T-helper 1 cell (primary cell): ENCODE results near the gene CYP4F22.
"Not testable (repeated sequence)": the region's sequence is repeated elsewhere in the genome, so short reads cannot be mapped to it uniquely, and the experiment has no call there.

ENCODE experiments used
- DNase-seq, 5 donors: peaks; one replicate each; pipeline ENCODE4 v3.0.0-alpha.2; 2012 to 2020

The CYP4F22 gene

DNA sequence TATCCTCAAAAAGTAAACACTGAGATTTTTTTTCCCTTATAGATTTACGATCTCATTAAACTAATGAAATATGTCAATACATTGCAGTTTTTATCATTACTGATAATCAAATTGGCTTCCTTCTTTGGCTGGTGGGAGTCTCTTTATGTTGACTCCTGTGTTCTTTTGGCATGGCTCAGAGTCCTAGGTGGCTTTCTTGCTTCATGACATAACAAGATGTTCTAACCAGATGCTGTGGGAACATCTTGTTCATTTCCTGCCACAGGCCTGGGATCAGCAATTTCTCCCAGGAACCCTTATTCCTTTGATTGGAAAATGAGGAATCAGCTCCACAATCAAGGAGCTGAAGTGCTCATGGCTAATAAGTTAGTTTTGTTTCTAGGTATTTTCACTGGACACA lies 13.2 kb upstream of the CYP4F22 start:
- DNase-seq: no peak

GRCh38 chr19:15498156-15498858 lies 10.0 kb upstream of the CYP4F22 start:
- no peak for DNase-seq

DNA sequence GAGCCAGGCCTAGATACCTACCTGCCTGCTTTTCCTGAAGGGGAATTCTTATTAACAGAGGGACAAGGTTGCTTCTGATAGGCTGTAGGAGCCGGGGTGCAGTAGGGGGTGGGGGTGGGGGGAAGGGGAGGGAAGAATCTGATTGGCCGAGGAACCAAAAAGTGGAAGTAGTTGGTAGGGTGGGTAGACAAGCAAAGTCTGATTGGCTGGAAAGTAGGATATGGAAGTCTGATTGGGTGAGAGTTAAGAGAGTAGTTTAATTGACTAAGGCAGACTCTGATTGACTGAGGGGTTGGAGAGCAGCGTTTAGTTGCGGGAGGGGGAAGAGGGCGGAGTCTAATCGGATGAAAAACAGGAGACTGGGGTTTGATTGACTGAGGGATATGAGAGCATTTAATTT lies 9.4 kb upstream of the CYP4F22 start:
- no peak for DNase-seq

- DNase-seq: no peak
Observed at GRCh38 chr19:15501596-15501995, 6.7 kb upstream of the CYP4F22 start.

- DNase-seq: no peak
Observed at GRCh38 chr19:15502264-15502663, 6.1 kb upstream of the CYP4F22 start.

DNA sequence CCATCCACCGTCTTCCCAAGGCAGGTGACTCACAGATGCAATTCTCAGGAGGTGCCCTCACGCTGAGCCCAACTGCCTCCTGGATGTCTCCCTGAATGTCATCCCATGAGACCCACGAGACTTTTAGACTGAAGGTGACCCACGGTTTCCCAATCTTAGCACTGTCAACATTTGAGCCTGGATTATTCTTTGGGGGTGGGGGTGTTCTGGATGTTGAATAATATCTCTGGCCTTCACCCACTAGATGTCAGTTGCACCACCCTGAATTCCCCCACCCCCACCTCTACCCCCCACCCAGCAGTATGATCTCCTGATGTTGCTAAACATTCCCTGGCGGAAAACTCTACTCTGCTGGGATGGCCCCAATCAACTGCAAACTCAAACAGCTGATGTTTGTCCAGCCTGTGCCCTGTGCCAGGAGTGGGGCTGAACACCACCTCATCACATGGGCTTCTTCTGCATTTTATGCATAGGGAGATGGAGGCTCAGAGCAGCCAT lies 2.2 kb upstream of the CYP4F22 start:
- DNase-seq: no peak

DNA sequence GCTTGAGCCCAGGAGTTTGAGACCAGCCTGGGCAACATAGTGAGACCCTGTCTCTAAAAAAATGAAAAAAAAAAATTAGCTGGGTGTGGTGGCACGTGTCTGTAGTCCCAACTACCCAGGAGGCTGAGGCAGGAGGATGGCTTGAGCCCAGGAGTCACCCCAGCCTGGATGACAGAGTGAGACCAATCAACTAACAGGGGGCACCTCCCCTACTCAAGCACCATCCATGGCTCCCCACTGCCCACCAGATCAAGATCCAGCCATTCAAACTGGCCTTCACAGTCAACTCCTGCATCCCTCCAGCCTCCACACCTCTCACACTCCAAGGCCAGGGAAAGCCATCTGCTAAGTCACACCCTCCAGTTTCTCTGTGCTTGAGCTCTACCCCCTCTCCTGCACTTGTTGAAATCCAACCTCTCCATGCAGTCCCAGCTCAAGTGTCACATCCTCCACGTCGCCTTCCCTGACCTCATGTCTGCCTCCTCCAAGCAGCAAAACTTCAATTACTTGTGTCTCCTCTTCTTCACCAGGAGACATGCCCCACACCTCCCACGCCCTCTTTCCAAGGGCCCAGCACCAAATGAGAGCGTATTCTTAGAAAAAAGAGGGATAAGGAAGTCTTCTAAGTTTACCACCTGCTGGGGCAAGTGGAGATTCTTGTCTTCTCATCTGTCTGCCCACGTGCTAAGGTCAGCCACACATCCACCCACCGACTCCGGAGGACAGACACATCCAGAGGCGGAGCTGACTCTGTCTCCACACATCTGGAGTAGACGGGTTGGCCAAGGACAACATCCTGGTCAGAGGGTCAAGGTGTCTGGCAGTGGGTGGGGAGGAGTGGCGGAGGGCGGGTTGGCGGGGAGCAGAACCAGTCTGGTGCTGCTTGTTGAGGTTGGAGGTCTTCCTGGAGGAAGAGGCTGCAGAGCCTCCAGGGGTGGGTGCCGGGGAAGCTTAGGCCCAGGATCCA lies 974 bp upstream of the CYP4F22 start:
- no peak for DNase-seq

GRCh38 chr19:15511671-15512424 lies 3.5 kb downstream of the CYP4F22 start:
- DNase-seq: no peak

GRCh38 chr19:15515227-15515625 lies 6.9 kb downstream of the CYP4F22 start:
- DNase-seq: not testable (repeated sequence)

DNA sequence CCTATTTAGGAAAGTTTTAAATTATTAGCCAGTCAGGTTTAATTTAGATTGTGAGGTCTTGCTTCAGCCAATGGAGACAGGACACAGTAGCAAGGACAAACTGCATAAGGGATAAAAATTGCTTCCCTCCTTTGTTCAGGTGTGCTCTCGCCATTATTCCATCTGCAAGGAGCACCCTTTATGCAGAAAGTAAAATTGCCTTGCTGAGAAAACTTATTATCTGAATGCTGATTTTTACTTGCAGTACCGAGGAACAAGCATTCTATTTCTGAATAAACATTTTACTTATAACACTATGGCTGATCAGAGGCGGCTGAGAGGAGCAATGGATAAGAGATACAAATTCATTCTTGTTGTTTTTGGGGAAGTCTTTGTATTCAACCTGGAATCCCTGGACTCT lies 8.0 kb downstream of the CYP4F22 start:
- no peak for DNase-seq

DNA sequence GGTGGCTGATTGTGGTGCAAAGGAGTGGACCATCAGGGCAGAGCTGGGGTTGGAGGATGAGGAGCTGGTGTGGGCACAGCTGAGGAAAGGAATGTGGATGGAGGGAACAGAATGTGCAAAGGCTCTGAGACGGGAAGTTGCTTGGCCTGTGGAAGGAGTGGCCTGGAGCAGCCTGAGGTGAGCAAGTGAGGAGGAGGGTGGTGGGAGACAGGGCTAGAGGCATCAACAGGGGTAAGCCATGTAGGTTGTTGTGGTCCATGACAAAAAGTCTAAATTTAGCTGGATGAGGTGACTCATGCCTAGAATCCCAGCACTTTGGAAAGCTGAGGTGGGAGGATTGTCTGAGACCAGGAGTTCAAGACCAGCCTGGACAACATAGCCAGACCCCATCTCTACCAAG lies 9.5 kb downstream of the CYP4F22 start:
- no peak for DNase-seq

DNA sequence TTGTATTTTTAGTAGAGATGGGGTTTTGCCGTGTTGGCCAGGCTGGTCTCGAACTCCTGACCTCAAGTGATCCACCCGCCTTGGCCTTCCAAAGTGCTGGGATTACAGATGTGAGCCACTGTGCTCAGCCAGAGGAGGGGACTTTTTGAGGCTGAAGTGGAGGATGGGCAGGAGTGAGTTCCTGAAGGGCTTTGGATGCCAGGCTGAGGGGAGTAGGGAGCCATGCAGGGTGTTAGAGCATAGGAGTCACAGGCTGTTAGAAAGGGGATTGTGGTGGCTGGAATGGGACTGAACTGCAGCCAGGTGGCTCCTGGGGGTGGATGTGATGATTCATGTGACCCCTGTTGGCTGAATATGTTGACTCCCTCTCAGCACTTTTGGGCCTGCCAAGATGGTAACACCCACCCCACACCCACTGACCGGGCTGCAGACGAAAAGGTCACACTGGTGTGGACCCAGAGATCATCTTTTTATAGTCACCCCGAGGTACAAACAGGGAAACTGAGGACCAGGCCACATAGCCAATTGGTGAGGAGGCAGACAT lies 11.2 kb downstream of the CYP4F22 start:
- DNase-seq: no peak

- no peak for DNase-seq
Observed at GRCh38 chr19:15524781-15525180, 16.5 kb downstream of the CYP4F22 start.

GRCh38 chr19:15525291-15525690 lies 17.0 kb downstream of the CYP4F22 start:
- DNase-seq: no peak

GRCh38 chr19:15526408-15526807 lies 18.1 kb downstream of the CYP4F22 start:
- no peak for DNase-seq

DNA sequence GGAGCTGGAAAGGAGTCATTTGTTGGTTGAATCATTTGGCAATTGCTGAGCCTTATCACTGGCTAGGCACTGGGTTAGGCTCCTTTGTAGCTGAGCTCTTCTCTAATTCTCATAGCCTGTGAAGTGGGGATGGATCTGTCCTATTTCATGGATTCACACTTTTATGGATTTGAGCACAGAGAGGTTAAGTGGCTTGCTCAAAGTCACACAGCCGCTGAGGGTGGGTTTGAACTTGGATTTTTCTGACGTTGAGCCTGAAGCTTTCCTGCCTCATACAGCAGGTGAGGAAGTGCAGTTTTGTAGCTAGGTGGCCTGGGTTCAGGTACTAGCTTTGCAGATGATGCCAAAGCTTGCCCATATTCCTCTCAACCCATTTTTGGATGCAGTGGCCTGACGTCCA lies 19.4 kb downstream of the CYP4F22 start:
- DNase-seq: no peak

DNA sequence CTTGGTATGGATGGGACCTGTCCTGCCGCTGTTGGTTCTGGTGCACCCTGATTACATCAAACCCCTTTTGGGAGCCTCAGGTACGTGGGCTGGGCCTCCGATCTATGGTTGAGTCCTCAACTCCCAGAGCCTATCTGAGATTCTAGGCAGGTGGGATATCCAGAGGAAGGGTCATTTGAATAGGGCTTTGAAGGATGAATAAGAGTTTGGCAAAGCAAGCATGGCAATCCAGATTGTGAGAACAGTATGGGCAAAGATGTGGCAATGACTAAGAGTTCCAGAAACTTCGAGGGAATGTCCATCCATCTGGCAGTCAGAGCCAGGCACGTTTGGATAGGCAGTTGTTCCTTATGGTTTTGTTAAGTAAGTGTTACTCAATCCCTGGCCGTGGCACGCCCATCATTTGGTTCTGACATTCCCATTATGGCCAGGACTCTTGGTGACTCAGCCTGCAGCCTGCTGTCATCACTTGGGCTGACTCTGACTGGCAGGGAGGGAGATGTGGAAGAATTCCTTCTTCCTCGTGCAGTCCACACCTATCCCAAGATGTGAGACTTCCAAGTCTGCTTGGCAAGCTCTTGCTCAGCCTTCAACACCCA lies 21.5 kb downstream of the CYP4F22 start:
- DNase-seq: no peak

DNA sequence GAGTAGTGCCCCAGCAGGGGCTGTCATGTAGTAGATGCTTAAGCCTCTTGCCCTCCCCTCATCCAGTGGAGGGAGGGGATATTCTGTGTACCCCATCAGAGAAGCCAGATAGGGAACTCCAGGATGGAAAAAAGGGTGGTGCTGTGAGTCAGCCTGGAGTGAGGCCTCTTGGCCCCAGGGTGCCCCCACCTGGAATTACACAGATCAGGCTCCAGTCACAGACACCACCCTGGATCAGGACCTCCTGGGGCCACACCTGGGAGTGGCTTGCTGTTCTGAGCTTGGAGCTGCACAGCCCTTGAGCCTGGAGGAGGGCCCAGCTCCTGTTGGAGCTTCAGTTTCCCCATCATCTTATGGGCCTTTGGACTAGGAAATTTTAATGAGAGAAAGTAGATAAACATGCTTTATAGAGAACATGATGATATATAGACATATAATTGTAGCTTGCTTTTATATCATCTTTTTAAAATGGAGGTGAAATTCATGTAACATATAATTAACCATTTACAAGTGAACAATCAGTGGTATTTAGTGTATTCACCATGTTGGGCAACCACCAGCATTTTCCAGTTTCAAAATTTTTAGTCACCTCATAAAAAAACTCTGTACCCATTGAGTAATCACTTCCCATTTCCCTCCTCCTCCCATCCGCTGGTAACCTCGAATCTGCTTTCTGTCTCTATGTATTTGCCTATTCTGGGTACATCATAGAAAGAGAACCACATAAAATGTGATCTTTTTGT lies 24.6 kb downstream of the CYP4F22 start:
- peak in 1 of 5 donors; percentile 25 for DNase-seq

DNA sequence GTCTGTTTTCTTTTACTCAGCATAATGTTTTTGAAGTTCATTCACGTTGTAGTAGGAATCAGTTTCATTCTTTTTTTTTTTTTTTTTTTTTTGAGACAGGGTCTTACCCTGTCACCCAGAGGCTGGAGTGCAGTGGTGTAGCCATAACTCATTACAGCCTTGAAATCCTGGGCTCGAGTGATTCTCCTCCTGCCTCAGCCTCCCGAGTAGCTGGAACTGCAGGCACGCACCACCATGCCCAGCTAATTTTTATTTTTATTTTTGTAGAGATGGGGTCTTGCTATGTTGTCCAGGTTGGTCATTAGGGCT lies 25.2 kb downstream of the CYP4F22 start:
- DNase-seq: not testable (repeated sequence)

DNA sequence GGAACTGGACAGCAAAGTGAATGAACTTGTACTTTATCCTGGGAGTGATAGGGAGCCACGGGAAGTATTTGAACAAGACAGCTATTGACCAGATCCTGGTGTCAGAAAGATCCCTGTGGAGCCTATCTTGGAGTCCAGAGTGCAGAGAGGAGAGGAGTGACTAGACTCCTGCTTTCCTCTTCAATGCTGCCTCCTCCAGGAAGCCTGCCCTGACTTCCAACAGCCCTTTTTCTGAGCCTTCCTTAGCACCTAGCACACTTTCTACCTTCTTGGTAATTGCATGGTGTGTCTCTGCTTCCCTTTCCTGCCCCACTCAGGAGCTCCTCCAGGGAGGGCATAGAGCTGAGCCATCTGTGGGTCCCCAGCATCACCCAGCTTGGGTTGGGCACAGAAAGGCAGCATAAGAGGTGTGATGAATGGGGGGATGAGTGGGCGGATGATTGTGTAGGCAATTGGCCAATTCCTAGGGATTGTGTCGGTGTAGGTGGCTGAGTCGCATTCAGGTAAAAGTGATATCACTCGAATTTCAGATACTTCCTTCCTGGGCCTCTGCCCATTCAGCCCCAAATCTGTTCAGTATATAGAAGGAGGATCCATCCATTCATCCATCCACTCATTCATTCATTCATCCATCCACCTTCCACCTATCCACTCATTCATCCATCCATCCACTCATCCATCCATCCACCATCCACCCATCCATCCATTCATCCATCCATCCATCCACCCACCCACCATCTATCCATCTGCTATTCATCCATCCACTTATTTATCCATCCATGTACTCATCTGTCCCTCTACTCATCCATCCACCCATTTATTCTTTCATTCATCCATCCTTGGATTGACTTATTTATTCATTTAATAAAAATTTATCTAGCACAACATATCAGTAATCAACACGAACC lies 26.9 kb downstream of the CYP4F22 start:
- DNase-seq: no peak

DNA sequence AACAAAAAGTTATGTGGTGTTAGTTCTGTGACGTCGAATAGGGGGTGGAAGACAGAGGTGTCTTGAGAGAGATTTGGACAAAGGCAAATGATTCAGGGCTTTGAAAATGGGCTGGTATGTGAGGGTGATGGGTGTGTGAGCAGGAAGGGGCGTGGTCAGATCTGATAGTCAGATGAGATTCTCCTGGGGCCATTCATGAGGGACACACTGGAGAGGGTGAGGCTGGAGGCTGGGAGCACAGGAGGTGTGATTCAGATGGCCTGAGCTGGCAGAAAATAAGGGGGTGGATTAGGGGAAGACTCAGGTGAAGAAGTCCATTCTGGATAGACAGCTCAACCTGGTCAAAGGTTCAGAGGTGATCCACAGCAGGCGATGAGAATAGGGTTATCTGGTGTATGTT lies 28.0 kb downstream of the CYP4F22 start:
- DNase-seq: no peak
